ENCODE measurements around the gene ASS1.

ASS1 gene

DNA sequence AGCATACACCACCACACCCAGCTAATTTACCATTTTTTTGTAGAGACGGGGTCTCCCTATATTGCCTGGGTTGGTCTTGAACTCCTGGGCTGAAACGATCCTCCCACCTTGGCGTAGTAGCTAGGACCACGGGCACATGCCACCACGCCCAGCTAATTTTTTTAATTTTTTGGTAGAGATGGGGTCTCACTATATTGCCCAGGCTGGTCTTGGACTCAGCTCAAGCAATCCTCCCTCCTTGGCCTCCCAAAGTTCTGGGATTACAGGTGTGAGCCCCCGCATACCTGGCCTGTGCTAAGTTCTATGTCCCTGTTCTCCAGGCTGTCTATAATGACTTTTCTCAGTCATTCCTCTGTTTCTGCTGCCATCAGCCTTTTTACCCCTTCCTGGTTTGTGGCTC, 41.3 kb downstream of the ASS1 start:
- TF ChIP-seq, protein P1, sequence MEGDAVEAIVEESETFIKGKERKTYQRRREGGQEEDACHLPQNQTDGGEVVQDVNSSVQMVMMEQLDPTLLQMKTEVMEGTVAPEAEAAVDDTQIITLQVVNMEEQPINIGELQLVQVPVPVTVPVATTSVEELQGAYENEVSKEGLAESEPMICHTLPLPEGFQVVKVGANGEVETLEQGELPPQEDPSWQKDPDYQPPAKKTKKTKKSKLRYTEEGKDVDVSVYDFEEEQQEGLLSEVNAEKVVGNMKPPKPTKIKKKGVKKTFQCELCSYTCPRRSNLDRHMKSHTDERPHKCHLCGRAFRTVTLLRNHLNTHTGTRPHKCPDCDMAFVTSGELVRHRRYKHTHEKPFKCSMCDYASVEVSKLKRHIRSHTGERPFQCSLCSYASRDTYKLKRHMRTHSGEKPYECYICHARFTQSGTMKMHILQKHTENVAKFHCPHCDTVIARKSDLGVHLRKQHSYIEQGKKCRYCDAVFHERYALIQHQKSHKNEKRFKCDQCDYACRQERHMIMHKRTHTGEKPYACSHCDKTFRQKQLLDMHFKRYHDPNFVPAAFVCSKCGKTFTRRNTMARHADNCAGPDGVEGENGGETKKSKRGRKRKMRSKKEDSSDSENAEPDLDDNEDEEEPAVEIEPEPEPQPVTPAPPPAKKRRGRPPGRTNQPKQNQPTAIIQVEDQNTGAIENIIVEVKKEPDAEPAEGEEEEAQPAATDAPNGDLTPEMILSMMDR (IDR thresholded peaks at IDR 0.05; ENCODE audit: low read depth, low read length), result no peak
- no peak for DNase-seq (ENCODE audit: low read depth in 2 of 2)
- no peak overlapping the region for H3K4me3 ChIP-seq (replicated peaks in 1 of 2; ENCODE audit: low read depth in 2 of 2, low read length in 2 of 2)

GRCh38 chr9:130487500-130487899, 42.7 kb downstream of the ASS1 start:
- H3K4me3 ChIP-seq (replicated peaks in 1 of 2; ENCODE audit: low read depth in 2 of 2, low read length in 2 of 2), result no peak overlapping the region
- TF ChIP-seq, protein P1 (IDR thresholded peaks at IDR 0.05; ENCODE audit: low read depth, low read length), result no peak
- no peak for DNase-seq (ENCODE audit: low read depth in 2 of 2)

GRCh38 chr9:130488621-130489330, 44.0 kb downstream of the ASS1 start:
- TF ChIP-seq, protein P1 (IDR thresholded peaks at IDR 0.05; ENCODE audit: low read depth, low read length), result no peak
- H3K4me3 ChIP-seq (replicated peaks in 1 of 2; ENCODE audit: low read depth in 2 of 2, low read length in 2 of 2), result no peak overlapping the region
- DNase-seq (ENCODE audit: low read depth in 2 of 2), result no peak

DNA sequence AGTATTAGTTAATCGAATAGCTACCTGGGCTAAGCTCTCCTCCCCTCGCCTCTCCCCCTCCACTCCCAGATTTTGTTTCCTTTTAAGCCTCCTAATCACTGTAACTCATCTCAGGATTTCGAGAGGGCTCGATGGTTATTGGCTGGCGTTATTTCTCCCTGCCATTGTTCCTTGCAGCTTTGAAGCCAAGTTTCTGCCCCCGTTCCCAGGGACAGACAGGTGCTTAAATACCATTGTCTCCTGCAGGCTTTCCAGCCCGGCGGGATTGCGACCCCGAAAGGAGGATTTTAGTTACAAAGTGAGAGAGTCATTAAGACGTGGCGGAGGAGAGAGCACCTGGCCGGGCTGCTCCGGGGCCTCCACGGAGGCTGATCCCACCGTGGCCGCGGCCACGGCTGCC, 46.2 kb downstream of the ASS1 start:
- H3K4me3 ChIP-seq (replicated peaks in 1 of 2; ENCODE audit: low read depth in 2 of 2, low read length in 2 of 2), result no peak overlapping the region
- TF ChIP-seq, protein P1 (IDR thresholded peaks at IDR 0.05; ENCODE audit: low read depth, low read length), result no peak
- no peak for DNase-seq (ENCODE audit: low read depth in 2 of 2)

DNA sequence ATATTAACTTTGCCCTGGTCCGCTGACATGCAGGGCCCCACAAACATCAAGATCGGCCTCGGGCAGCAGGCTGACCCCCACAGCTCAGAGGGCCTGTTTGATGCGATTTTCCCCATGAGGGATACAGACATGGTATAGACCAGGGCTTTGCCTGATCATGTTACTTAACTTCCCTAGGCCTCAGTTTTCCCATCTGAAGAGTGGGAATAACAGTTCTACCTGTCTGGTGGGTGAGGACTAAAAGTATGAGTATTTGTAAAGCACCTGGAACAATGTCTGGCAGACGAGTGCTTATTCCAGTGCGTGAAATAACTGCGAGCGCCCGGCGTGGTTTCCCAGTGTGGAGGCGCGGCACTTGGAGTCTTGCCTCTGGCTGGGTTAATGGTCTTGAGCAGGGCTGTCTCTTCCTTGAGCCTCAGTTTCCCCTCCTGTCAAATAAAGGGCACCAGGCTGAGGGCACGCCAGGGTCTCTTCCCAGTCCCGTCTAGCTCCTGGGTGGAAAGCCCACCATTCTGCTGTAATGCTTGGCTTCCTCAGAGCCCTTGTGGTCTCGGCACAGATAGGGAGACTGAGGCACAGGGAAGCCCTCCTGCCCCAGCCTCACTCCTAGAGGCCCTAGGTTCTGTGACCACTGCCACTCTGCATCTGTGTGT, 47.2 kb downstream of the ASS1 start:
- TF ChIP-seq, protein P1 (IDR thresholded peaks at IDR 0.05; ENCODE audit: low read depth, low read length), result no peak
- no peak overlapping the region for H3K4me3 ChIP-seq (replicated peaks in 1 of 2; ENCODE audit: low read depth in 2 of 2, low read length in 2 of 2)
- no peak for DNase-seq (ENCODE audit: low read depth in 2 of 2)

DNA sequence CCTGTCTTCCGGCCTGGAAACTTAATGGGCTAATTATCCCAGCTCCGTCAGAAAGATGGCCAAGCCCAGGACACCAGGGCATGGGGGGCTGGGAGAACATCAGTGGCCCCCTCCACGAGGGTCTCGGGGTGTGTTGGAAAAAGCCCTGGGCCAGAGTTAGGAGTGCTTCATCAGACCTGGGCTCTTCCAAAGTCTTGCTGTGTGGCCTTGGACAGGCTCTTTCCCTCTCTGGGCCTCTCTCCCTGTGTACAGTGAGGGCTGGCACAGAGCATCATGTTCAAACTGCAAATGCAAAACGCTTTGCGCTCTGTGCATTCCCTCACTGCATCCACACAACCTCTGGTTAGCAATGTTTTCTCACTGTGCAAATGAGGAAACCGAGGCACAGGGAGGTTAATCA, 48.3 kb downstream of the ASS1 start:
- no peak overlapping the region for H3K4me3 ChIP-seq (replicated peaks in 1 of 2; ENCODE audit: low read depth in 2 of 2, low read length in 2 of 2)
- TF ChIP-seq, protein P1 (IDR thresholded peaks at IDR 0.05; ENCODE audit: low read depth, low read length), result no peak

More for the DNA sequence above, 48.3 kb downstream of the ASS1 start:
- no peak for DNase-seq (ENCODE audit: low read depth in 2 of 2)

Data from cardiac fibroblast (primary cell).